Measurements from ENCODE around the gene DBNL.
A peak's percentile ranks its signal among the peaks of the same experiment; 100 is the strongest.

Gene DBNL

GRCh38 chr7:44085546-44085945 lies 41.0 kb downstream of the DBNL start:
- Histone ChIP-seq H2AFZ (ENCODE audit: low read depth, low read length) (no peak overlapping the region), H4K20me1 (ENCODE audit: insufficient read depth, low read length) (no peaks in the 10 kb centered on the region), H3K27me3 (ENCODE audit: low read depth, low read length) (no peaks in the 10 kb centered on the region), H3K9me3 (ENCODE audit: insufficient read depth, low read length) (no peaks in the 10 kb centered on the region), H3K9ac (ENCODE audit: low read length) (no peak overlapping the region), H3K4me2 (ENCODE audit: low read length) (no peak overlapping the region), H3K79me2 (ENCODE audit: low read length) (peaks cover 16% of the 10 kb centered on the region), H3K27ac (ENCODE audit: low read length) (no peak overlapping the region), H3K4me3 (ENCODE audit: low read length) (no peak overlapping the region), H3K4me1 (ENCODE audit: low read length) (peaks cover 13% of the 10 kb centered on the region), H3K36me3 (replicated peaks; ENCODE audit: low read depth, low read length) (peaks cover 6% of the 10 kb centered on the region)
- TF ChIP-seq CTCF (IDR thresholded peaks at IDR 0.05; ENCODE audit: low read depth, low read length) = peak; percentile 38
- TF ChIP-seq EZH2phosphoT487 (IDR thresholded peaks at IDR 0.05; ENCODE audit: low read depth) = no peak

- Histone ChIP-seq H4K20me1 (ENCODE audit: insufficient read depth, low read length) (no peaks in the 10 kb centered on the region), H3K27ac (ENCODE audit: low read length) (no peak overlapping the region)
- no peak for TF ChIP-seq EZH2phosphoT487 (IDR thresholded peaks at IDR 0.05; ENCODE audit: low read depth)
- TF ChIP-seq CTCF (IDR thresholded peaks at IDR 0.05; ENCODE audit: low read depth, low read length) = no peak
Measured at GRCh38 chr7:44086627-44087026, 42.1 kb downstream of the DBNL start.

GRCh38 chr7:44087911-44088838 lies 43.7 kb downstream of the DBNL start:
- Histone ChIP-seq H3K9me3 (ENCODE audit: insufficient read depth, low read length) (no peaks in the 10 kb centered on the region), H3K27me3 (ENCODE audit: low read depth, low read length) (no peaks in the 10 kb centered on the region), H3K27ac (ENCODE audit: low read length) (no peak overlapping the region), H4K20me1 (ENCODE audit: insufficient read depth, low read length) (no peaks in the 10 kb centered on the region), H3K9ac (ENCODE audit: low read length) (no peak overlapping the region), H3K4me2 (ENCODE audit: low read length) (no peak overlapping the region), H3K4me1 (ENCODE audit: low read length) (0 out of 2 replicates have a peak, but pooled peaks cover 3% of the 10 kb centered on the region), H3K36me3 (replicated peaks; ENCODE audit: low read depth, low read length) (no peaks in the 10 kb centered on the region), H3K79me2 (ENCODE audit: low read length) (no peaks in the 10 kb centered on the region), H3K4me3 (ENCODE audit: low read length) (no peak overlapping the region), H2AFZ (ENCODE audit: low read depth, low read length) (no peak overlapping the region)
- no peak for TF ChIP-seq CTCF (IDR thresholded peaks at IDR 0.05; ENCODE audit: low read depth, low read length)
- no peak for TF ChIP-seq EZH2phosphoT487 (IDR thresholded peaks at IDR 0.05; ENCODE audit: low read depth)

More at GRCh38 chr7:44086627-44087026, 42.1 kb downstream of the DBNL start:
- no peak overlapping the region for H3K9ac ChIP-seq (ENCODE audit: low read length)
- H3K27me3 ChIP-seq (ENCODE audit: low read depth, low read length) = no peaks in the 10 kb centered on the region
- H3K4me1 ChIP-seq (ENCODE audit: low read length) = peaks cover 5% of the 10 kb centered on the region; the same call in 1 of the 2 replicates
- H3K36me3 ChIP-seq (replicated peaks; ENCODE audit: low read depth, low read length) = no peaks in the 10 kb centered on the region
- peaks cover 6% of the 10 kb centered on the region for H3K79me2 ChIP-seq (ENCODE audit: low read length)
- H2AFZ ChIP-seq (ENCODE audit: low read depth, low read length) = no peak overlapping the region
- no peak overlapping the region for H3K4me3 ChIP-seq (ENCODE audit: low read length)
- no peak overlapping the region for H3K4me2 ChIP-seq (ENCODE audit: low read length)
- no peaks in the 10 kb centered on the region for H3K9me3 ChIP-seq (ENCODE audit: insufficient read depth, low read length)

DNA sequence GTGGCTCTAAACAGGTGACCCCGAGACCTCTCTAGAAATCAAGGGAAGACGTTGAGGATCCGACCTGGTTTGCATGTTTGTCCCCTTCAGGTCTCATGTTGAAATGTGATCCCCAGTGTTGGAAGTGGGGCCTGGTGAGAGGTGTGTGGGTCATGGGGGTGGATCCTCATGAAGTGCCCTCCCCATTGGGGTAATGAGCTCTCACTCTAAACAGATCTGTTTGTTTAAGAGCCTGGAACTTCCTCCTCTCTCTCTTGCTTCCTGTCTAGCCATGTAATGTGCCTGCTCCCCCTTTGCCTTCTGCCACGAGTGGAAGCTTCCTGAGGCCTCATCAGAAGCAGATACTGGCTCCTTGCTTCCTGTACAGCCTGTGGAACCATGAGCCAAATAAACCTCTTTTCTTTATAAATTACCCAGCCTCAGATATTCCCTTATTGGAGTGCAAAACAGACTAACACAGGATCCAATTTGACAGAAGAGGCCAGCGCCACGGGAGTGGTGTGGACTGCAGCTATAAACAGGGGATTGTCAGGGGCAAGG lies 48.7 kb downstream of the DBNL start:
- no peak overlapping the region for H3K9ac ChIP-seq (ENCODE audit: low read length)
- no peaks in the 10 kb centered on the region for H3K9me3 ChIP-seq (ENCODE audit: insufficient read depth, low read length)
- H3K27me3 ChIP-seq (ENCODE audit: low read depth, low read length) = no peaks in the 10 kb centered on the region
- H3K79me2 ChIP-seq (ENCODE audit: low read length) = no peaks in the 10 kb centered on the region
- no peak overlapping the region for H2AFZ ChIP-seq (ENCODE audit: low read depth, low read length)
- peaks cover 27% of the 10 kb centered on the region for H3K4me1 ChIP-seq (ENCODE audit: low read length)
- H3K27ac ChIP-seq (ENCODE audit: low read length) = no peak overlapping the region
- no peak overlapping the region for H3K4me2 ChIP-seq (ENCODE audit: low read length)
- no peak for TF ChIP-seq EZH2phosphoT487 (IDR thresholded peaks at IDR 0.05; ENCODE audit: low read depth)
- no peak for TF ChIP-seq CTCF (IDR thresholded peaks at IDR 0.05; ENCODE audit: low read depth, low read length)
- no peaks in the 10 kb centered on the region for H4K20me1 ChIP-seq (ENCODE audit: insufficient read depth, low read length)
- H3K36me3 ChIP-seq (replicated peaks; ENCODE audit: low read depth, low read length) = no peaks in the 10 kb centered on the region
- no peak overlapping the region for H3K4me3 ChIP-seq (ENCODE audit: low read length)

All from OCI-LY3 (cell line).